Endometrium (tissue), 2 donors: Measurements from ENCODE around the gene ARVCF.

ENCODE experiments used
- FAIRE-seq: peaks from 2 replicates; lab custom pipeline; 2012; peaks lifted over from hg19 to GRCh38; lab: Jason Lieb, UNC
- donor health status: control.
- donor health status: control.

Gene ARVCF

DNA sequence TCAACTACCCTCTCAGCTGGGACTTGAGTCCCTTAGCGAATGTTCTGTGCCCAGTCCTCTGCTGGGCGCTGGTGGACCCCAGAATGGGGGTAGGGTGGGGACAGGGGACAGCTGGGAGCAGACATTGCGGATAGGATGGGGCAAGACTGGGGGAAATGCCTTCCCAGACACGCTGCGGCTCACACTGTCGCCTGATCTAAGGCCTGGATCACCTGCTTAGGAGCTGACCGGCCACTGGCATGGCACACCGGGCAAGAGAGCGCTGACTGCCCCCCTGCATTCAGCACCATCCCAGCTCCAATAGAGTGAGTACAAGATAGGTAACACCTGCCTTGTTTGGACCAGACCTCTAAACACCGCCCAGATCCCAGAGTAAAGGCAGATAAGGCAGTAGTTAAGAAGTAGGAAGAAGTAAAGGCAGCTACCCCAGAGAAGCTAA, 1.4 kb downstream of the ARVCF start:
- no peak for FAIRE-seq

DNA sequence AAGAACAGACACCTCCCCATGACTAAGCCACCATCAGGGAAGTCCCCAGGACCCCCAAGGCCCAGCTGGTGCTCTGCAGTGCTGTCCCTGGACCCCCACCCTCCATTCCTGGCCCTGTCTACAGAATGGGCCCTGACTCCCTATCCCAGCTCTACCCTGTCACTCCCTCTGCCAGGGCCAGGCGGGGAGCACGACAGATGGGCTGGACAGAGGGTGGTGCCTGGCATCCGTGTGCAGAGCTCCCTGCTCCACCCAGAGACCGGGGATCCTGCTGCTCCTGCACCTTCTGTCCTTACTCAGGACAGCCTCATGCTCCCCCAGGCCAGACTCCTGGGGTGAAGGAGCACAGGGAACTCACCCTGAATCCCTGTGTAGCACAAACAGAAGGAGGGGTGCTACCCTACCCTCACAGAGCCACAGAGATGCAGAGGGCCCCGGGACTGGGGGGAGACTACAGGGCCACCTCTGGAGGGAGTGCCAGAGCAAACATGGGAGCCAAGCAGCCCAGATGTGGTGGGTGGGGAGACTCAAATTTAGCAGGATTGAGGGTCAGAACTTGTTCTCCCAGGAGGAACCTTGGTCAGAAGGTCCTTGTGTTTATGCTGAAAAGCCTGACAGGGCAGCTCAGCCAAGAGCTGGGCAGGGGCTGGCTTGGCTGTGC, 2.0 kb downstream of the ARVCF start:
- FAIRE-seq, result no peak

GRCh38 chr22:20013382-20013871, 3.2 kb downstream of the ARVCF start:
- no peak for FAIRE-seq

DNA sequence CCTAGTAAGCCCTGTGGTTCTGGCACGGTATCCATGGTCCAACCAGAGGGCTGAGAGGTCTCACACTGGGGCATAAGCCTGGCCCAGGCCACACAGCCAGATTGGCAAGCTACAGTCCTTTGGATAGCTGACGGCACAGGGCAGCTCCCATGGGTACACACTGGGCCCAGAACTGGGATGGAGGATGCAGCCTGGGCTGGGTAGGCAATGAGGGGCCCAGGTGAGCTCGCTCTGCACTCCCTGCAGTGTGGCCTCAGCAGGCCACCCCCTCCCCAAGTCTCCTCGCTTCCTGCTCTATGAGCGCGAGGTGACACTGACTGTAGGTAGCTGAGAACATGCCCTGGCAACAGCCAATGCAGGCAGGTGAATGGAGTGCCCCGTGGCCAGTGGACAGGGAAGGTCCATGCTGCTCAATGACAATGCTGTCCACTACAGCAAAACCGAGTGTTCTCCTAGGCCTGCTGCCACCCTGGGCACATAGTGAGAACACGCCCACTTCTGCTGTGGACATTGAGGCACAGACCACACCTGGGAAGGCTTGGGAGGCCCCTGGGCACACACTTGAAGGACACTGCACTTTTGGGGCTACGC, 3.8 kb downstream of the ARVCF start:
- no peak for FAIRE-seq

DNA sequence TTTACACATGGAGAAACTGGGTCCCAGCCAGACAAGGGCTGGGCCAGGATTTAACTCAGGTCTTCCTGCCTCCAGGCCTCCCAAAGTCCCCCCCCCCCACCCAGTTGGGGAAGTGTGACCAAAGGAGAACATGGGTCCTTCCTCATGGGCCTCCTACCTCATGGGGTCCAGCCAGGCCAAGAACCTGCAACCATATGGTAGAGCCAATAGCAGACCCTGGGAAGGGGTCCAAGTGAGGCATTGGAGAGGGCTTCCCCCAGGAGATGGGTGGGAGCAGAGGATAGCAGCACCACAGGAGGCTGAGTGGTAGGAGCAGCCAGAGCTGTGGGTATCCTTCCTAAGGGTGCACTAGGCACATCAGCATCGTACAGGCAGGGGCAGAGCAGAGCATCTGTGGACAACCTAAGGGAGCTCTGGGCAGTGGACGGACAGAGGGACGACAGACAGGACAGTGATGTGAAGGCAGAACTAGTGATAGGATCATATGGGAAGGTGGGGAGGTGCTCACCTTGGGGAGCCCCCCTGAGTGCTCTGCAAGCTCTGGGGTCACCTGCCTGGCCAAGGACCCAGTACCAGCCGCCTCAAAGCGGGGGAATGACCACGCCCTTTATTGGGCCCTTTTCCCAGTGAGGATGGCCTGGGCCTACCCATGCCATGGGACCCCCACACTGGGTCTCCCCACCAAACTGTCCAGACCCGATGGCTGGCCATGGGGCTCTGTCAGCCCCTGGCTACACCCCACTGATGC, 4.5 kb downstream of the ARVCF start:
- FAIRE-seq, result no peak

GRCh38 chr22:20011123-20011992, 5.3 kb downstream of the ARVCF start:
- FAIRE-seq, result no peak

- FAIRE-seq, result no peak
These were observed 6.1 kb downstream of the ARVCF start for GRCh38 chr22:20010307-20011122.

GRCh38 chr22:20009582-20010306, 6.9 kb downstream of the ARVCF start:
- no peak for FAIRE-seq

GRCh38 chr22:20009018-20009491, 7.6 kb downstream of the ARVCF start:
- no peak for FAIRE-seq

GRCh38 chr22:20008221-20008995, 8.2 kb downstream of the ARVCF start:
- no peak for FAIRE-seq

- no peak for FAIRE-seq
These were observed 12.2 kb downstream of the ARVCF start for GRCh38 chr22:20004464-20004863.

GRCh38 chr22:20003304-20003703, 13.3 kb downstream of the ARVCF start:
- no peak for FAIRE-seq

- FAIRE-seq, result no peak
These were observed 14.0 kb downstream of the ARVCF start for GRCh38 chr22:20002636-20003035.

- FAIRE-seq, result no peak
These were observed 14.5 kb downstream of the ARVCF start for GRCh38 chr22:20002128-20002527.

DNA sequence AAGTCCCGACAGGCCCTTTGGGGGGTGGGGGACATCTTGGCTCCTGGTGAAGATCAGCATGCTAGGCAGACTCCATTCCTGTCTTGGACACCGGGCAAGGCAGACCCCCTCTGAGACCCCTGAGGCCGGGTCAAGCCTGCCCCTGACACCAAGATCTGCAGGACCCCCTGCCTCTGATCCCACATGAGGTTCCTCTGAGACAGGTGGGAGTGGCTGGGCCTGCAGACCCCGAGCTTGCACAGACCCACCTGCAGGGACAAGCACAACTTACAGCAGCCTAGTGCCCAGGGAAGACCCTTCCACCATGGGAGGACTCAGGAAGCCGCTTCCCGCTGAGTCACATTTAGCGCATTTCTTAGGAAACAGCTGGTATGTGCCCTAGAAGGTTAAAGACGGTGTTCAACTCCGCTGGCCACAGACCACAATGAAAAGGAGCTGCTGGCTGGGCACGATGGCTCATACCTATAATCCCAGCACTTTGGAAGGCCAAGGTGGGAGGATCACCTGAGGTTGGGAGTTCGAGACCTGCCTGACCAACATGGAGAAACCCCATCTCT, 15.5 kb downstream of the ARVCF start:
- no peak for FAIRE-seq

GRCh38 chr22:20000246-20001081, 16.2 kb downstream of the ARVCF start:
- no peak for FAIRE-seq

DNA sequence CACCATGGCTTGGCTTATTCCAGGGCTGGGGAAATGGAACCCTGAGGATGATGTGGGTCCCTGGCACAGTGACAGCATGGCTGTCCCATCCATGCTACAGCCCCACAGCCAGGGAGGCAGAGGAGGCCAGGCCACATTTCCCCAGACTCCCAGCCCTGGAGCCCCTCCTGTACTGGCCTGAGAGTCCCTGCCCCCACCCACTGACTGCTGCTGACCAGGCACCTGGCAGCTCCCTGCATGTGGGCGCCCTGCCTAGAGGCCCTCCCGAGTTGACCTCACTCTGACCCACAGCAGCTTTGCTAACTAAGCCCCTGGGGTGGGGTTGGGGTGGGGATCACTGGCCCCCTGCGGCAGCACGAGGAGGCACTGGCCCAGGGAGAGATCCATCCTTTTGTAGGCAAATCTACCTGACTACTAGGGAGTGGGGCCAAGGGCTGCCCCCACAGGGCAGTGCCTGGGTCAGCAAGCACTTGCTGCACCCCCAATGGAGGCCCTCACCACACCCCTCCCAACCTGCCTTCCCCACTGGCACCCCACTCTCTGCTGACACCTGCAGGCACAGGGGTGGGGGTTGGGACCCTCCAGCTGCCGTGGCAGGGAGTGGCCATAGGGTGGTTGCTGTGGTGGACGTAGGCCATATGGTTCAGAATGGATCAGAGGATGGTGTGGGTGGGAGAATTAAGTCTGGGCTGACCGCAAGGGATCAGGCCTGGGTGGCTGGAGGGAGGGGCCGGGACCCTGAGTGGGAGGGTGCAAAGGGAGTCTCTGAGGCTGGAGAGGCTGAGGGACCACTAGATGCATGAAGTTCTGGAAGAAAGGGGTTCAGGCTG, 17.4 kb downstream of the ARVCF start:
- no peak for FAIRE-seq
